HepG2 (cell line): Measurements from ENCODE around the gene HS6ST1. TPM values are rescaled to one million over a fixed set of nuclear protein-coding genes. Genes with fewer than 3 reads are reported as not detected.

Experiments used
- HNRNPL ChIP-seq: fragments of 200-400 bp; formaldehyde crosslinking; IDR thresholded peaks from 2 replicates; pipeline ENCODE4 v1.6.1; 2017; ENCODE audit warnings: mild to moderate bottlenecking, low read depth, low read length
- IRF2 ChIP-seq: IDR thresholded peaks from 2 replicates; pipeline ENCODE4 v1.6.1; 2018; ENCODE audit warnings: missing genetic modification reagents, missing compliant biosample characterization
- POLR2AphosphoS5 ChIP-seq: IDR thresholded peaks from 2 replicates; pipeline ENCODE4 v1.6.1; 2012; ENCODE audit warnings: low read depth, low read length
- SKIL ChIP-seq: sonication (generic); formaldehyde crosslinking; IDR thresholded peaks from 2 replicates; pipeline ENCODE4 v1.8.0; 2022; ENCODE audit warnings: missing genetic modification reagents, mild to moderate bottlenecking, moderate library complexity, borderline replicate concordance
- USF2 ChIP-seq, 2 experiments: sonication (generic) in 1 of 2; formaldehyde crosslinking in 1 of 2; IDR thresholded peaks; 2 replicates each; pipeline versions ENCODE4 v1.5.1 to v1.6.1; 2011 to 2020; ENCODE audit warnings: borderline replicate concordance in 1 of 2, low read depth in 1 of 2, low read length in 1 of 2, mild to moderate bottlenecking in 1 of 2, missing genetic modification reagents in 1 of 2, moderate library complexity in 1 of 2
- ZBTB37 ChIP-seq: sonication (generic); formaldehyde crosslinking; IDR thresholded peaks from 2 replicates; pipeline ENCODE4 v1.4.0; 2020; ENCODE audit warnings: mild to moderate bottlenecking, missing genetic modification reagents
- ZNF232 ChIP-seq: sonication (generic); formaldehyde crosslinking; IDR thresholded peaks from 2 replicates; pipeline ENCODE4 v1.4.0; 2020; ENCODE audit warnings: missing genetic modification reagents, borderline replicate concordance
- ZNF256 ChIP-seq: sonication (generic); formaldehyde crosslinking; conservative IDR thresholded peaks from 2 replicates; pipeline ENCODE4 v1.4.0; 2020; ENCODE audit warnings: missing genetic modification reagents
- ZNF407 ChIP-seq: sonication (generic); formaldehyde crosslinking; IDR thresholded peaks from one replicate; pipeline ENCODE4 v1.5.1; 2020; ENCODE audit warnings: mild to moderate bottlenecking, missing genetic modification reagents; ENCODE audit errors: not compliant biosample characterization
- ZUFSP ChIP-seq: sonication (generic); formaldehyde crosslinking; IDR thresholded peaks from 2 replicates; pipeline ENCODE4 v1.9.0; 2021; ENCODE audit warnings: missing genetic modification reagents, mild to moderate bottlenecking, borderline replicate concordance
- polyA plus RNA-seq, 8 experiments: library from polyadenylated mRNA; depleted of rRNA in 3 of 8; stranded (reverse) in 7 of 8; unstranded in 1 of 8; fragments of >200 nt; fragmentation: Illumina TruSeq in 4 of 8; extraction: Trizol in 4 of 8; gene quantifications; 2 replicates each; pipeline versions ENCODE4 v1.2.1 to v1.2.3, GENCODE V29; 2011 to 2016; ENCODE audit warnings: low read depth in 4 of 8, missing spikeins in 1 of 8, mixed read lengths in 1 of 8; ENCODE audit not compliant: insufficient read depth in 1 of 8
- total RNA-seq, 5 experiments: library from RNA; depleted of rRNA; stranded (reverse); fragments of >200 nt; fragmentation: Illumina TruSeq; extraction: Trizol; gene quantifications; 2 replicates each; pipeline ENCODE4 v1.2.3, GENCODE V29; 2016; ENCODE audit warnings: low read depth in 1 of 5

The HS6ST1 gene
- total and polyA plus RNA-seq, 2 of the 13 experiments (the other 11 are each of a cell fraction or from before 2014, with no cell fraction given) = 34.5 to 84.6 TPM

GRCh38 chr2:128304715-128305554, 13.7 kb downstream of the HS6ST1 start (continued):
- TF ChIP-seq ZNF407 (no peak), POLR2AphosphoS5 (no peak), ZNF256 (CRISPR knock-in tag) (no peak), ZBTB37 (CRISPR knock-in tag) (no peak), HNRNPL (0 out of 2 replicates have a peak, but pooled peaks have one; percentile 3), ZUFSP (0 out of 2 replicates have a peak, but pooled peaks have one; percentile 39), SKIL (CRISPR knock-in tag) (no peak), IRF2 (CRISPR knock-in tag) (peak; percentile 55; the same call in 1 of the 2 replicates), USF2 (IDR thresholded peaks at IDR 0.05; ENCODE audit: low read depth, low read length) (no peak), USF2 (CRISPR knock-in tag; IDR thresholded peaks at IDR 0.05; ENCODE audit: borderline replicate concordance) (no peak), ZNF232 (no peak)
